Astrocyte of the spinal cord (primary cell): ENCODE data around the gene GMPR2.

Experiments
- DNase-seq: peaks from one replicate; pipeline ENCODE4 v3.0.0; 2011; ENCODE audit warnings: low read depth, low spot score
- H3K4me3 ChIP-seq: 2 replicates; pipeline ENCODE4 v1.5.1; 2011; ENCODE audit warnings: low read depth, mild to moderate bottlenecking, low read length, moderate library complexity
- in situ Hi-C: cut with HindIII; loops from 2 replicates; pipeline ENCODE4 v1.10.0; 2017; ENCODE audit warnings: low sequenced_read_pairs
- TF ChIP-seq, protein P1 (sequence below): IDR thresholded peaks from 2 replicates; pipeline ENCODE4 v1.5.1; 2012; ENCODE audit warnings: low read depth, mild to moderate bottlenecking, low read length, inconsistent platforms

GMPR2 gene

GRCh38 chr14:24273422-24273998, 40.8 kb downstream of the GMPR2 start:
- in situ Hi-C loops: no loop called here
- H3K4me3 ChIP-seq: no peak overlapping the region
- no peak for DNase-seq
- TF ChIP-seq, protein P1, sequence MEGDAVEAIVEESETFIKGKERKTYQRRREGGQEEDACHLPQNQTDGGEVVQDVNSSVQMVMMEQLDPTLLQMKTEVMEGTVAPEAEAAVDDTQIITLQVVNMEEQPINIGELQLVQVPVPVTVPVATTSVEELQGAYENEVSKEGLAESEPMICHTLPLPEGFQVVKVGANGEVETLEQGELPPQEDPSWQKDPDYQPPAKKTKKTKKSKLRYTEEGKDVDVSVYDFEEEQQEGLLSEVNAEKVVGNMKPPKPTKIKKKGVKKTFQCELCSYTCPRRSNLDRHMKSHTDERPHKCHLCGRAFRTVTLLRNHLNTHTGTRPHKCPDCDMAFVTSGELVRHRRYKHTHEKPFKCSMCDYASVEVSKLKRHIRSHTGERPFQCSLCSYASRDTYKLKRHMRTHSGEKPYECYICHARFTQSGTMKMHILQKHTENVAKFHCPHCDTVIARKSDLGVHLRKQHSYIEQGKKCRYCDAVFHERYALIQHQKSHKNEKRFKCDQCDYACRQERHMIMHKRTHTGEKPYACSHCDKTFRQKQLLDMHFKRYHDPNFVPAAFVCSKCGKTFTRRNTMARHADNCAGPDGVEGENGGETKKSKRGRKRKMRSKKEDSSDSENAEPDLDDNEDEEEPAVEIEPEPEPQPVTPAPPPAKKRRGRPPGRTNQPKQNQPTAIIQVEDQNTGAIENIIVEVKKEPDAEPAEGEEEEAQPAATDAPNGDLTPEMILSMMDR: no peak

- TF ChIP-seq, protein P1: no peak
- no peak for DNase-seq
- in situ Hi-C loops: no loop called here
- no peak overlapping the region for H3K4me3 ChIP-seq
Observed at GRCh38 chr14:24274101-24274543, 41.4 kb downstream of the GMPR2 start.

- no peak overlapping the region for H3K4me3 ChIP-seq
- in situ Hi-C loops: no loop called here
- no peak for DNase-seq
- TF ChIP-seq, protein P1: no peak
Observed at GRCh38 chr14:24277071-24277470, 44.3 kb downstream of the GMPR2 start.

- TF ChIP-seq, protein P1: no peak
- H3K4me3 ChIP-seq: no peak overlapping the region
- in situ Hi-C loops: no loop called here
- no peak for DNase-seq
Observed at GRCh38 chr14:24277606-24278321, 45.0 kb downstream of the GMPR2 start.

GRCh38 chr14:24278424-24278823, 45.7 kb downstream of the GMPR2 start:
- no peak overlapping the region for H3K4me3 ChIP-seq
- in situ Hi-C loops: no loop called here
- DNase-seq: no peak
- TF ChIP-seq, protein P1: no peak

DNA sequence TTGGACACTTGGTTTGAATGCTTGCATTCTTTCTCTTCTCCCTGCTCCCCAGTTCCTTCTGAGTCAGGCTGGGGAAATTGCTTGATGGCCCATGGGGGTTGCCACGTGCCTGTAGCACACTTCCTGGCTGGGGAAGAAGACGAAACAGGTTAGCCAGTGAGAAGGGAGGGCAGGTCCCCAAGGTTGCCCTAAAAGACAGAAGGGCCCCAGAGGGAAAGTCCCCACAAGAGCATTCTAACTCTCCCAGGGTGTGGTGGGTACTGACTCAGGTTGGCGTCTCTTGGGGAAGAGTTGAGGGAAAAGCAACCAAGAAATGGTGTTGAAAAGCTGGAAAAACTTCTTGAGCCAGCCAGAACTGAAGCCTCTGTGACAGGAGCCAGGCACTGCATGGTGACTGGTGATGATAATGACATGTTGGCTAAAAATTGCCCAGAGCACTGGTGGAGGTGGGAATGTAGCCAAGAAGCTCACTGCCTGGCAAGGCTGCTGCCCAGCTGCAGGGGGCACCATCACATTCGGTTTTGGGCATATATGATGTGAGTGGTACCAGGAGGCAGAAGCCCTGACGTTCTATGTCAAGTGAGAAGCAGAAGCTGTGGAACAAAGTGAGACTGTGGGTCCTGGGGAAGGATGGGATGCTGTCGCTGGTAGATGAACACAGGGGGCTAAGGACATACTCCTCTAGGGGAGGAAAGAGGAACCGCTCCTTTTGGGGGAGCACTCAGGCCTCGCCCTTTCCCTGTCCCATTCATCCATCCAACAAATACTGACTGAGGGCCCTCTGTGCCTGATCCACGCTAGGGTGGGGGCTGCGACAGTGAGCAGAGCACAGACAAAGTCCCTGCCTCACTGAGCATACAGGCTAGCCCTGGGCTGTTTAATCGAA, 46.8 kb downstream of the GMPR2 start:
- TF ChIP-seq, protein P1: no peak
- no peak for DNase-seq
- in situ Hi-C loops: no loop called here

More for the DNA sequence above, 46.8 kb downstream of the GMPR2 start:
- no peak overlapping the region for H3K4me3 ChIP-seq
